Measurements from ENCODE around the gene ABCC6.

- TF ChIP-seq TAF1 (IDR thresholded peaks at IDR 0.05; ENCODE audit: low read depth) (no peak), EZH2 (IDR thresholded peaks at IDR 0.05; ENCODE audit: borderline replicate concordance, insufficient read depth, low read length, poor library complexity, severe bottlenecking) (no peak)
- TF ChIP-seq, protein P1, sequence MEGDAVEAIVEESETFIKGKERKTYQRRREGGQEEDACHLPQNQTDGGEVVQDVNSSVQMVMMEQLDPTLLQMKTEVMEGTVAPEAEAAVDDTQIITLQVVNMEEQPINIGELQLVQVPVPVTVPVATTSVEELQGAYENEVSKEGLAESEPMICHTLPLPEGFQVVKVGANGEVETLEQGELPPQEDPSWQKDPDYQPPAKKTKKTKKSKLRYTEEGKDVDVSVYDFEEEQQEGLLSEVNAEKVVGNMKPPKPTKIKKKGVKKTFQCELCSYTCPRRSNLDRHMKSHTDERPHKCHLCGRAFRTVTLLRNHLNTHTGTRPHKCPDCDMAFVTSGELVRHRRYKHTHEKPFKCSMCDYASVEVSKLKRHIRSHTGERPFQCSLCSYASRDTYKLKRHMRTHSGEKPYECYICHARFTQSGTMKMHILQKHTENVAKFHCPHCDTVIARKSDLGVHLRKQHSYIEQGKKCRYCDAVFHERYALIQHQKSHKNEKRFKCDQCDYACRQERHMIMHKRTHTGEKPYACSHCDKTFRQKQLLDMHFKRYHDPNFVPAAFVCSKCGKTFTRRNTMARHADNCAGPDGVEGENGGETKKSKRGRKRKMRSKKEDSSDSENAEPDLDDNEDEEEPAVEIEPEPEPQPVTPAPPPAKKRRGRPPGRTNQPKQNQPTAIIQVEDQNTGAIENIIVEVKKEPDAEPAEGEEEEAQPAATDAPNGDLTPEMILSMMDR (IDR thresholded peaks at IDR 0.05; ENCODE audit: poor library complexity, severe bottlenecking): no peak
These were observed 74.5 kb downstream of the ABCC6 start for GRCh38 chr16:16148755-16149154.

Measured in neural cell (in vitro differentiated cells).